Stimulated activated CD4-positive, alpha-beta T cell treated with anti-CD3 and anti-CD28 coated beads, Interleukin-2, amount 100 ng/mL, for 4 hours (primary cell): ENCODE data around the gene PLEKHG4B.
"Not testable (repeated sequence)": the region's sequence is repeated elsewhere in the genome, so short reads cannot be mapped to it uniquely, and the experiment has no call there.

ENCODE experiments used
- DNase-seq: peaks from one replicate; pipeline ENCODE4 v3.0.0-alpha.2; 2020; ENCODE audit warnings: low read depth

The PLEKHG4B gene

GRCh38 chr5:223791-224190 lies 131.8 kb downstream of the PLEKHG4B start:
- no peak for DNase-seq

DNA sequence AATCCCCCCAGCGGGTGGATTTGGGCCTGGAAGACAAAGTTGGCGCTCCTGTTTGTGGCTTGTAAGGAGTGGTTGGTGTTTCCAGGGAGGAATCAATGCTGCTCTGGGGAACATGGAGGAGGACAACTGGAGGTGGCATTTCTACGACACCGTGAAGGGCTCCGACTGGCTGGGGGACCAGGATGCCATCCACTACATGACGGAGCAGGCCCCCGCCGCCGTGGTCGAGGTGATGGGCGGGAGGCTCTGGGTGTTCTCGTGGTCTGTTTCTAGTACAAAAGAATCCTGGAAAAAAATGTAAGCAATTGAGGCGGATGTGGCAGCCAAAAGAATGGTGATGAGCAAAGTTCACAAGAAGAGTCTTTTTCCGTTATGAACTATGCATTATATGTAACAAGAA lies 133.4 kb downstream of the PLEKHG4B start:
- no peak for DNase-seq

DNA sequence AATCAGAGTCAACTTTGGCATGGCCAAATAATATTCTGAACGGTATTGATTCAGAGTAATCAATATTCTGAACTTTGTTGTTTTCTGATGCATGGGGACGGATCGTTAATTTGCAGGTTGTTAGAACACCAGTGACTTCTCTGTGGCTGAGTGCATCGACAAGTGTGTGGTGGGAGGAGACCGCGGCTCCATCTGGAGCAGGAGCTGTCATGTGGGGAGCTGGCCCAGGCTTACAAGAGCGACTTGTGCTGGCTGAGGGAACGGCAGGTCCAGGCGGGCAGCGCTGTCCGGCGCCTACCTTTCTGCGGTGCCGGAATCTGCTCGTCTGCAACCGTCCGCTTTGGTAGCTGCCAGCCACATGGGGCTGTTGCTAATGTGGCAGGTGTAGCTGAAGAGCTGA lies 135.4 kb downstream of the PLEKHG4B start:
- DNase-seq = not testable (repeated sequence)

- DNase-seq = no peak
Observed at GRCh38 chr5:228886-229285, 136.9 kb downstream of the PLEKHG4B start.

- no peak for DNase-seq
Observed at GRCh38 chr5:230711-231110, 138.7 kb downstream of the PLEKHG4B start.

DNA sequence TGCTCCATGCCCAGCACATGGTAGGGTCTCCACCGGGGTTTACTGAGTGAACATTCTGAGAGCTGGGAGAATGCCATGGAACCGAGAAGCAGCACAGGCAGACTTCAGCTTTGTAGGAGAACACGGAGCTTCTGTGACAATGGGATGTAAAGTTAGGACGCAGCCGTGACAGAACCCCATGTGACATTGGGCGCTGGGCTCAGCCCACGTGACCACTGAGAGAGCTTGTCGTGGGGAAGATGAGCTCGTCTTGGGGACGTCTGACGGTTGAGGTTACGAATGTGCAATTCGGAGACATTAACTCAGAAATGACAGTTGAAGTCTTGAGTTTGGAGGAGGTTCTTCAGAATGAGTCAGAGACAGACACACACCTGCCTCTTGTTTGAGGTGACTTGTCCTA lies 139.7 kb downstream of the PLEKHG4B start:
- DNase-seq = no peak

DNA sequence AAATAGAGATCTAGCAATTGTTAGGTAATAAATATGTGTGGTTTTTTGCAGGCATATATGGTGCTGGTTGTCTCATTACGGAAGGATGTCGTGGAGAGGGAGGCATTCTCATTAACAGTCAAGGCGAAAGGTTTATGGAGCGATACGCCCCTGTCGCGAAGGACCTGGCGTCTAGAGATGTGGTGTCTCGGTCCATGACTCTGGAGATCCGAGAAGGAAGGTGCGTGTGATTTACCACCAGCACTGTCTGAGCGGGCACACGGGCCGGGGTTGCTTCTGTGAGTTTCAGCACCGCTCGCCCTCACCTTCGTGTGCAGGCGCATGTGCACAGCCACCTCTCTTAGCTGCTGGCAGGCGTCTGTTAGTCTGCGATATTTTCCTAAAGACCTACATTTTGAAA lies 141.5 kb downstream of the PLEKHG4B start:
- not testable (repeated sequence) for DNase-seq

DNA sequence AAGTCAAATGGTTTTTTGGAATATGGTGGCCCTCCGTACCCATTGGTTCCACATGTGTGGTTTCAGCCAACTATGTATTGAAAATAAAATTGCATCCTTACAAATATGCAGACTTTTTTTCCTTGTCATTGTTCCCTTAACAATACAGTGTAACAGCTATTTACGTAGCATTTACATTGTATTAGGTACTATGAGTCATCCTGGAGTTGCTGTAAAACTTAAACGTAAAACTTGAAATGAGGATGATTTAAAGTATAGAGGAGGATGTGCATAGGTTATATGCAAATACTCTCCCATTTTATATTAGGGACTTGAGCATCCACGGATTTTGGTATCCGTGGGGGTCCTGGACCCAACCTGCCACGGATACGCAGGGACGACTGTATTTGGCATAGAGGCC lies 142.5 kb downstream of the PLEKHG4B start:
- no peak for DNase-seq

DNA sequence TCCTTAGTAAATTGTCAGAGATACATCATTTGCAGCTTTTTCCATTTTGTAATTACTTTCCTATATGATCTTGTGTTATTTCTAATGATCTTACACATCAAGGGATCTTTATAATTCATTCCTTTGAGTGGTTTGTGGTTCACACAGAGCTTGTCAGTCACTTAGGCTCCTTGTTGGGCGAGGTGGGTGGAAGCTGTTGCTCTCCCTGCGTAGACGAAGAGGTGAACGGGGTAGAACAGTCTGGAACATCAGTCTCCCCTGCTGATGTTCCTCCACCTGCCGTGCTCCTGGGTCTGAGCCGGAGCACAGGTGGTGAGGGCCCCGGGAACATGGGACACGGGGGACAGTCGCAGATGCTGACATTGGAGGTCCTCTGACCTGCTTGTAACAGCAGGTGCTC lies 143.6 kb downstream of the PLEKHG4B start:
- DNase-seq = not testable (repeated sequence)

DNA sequence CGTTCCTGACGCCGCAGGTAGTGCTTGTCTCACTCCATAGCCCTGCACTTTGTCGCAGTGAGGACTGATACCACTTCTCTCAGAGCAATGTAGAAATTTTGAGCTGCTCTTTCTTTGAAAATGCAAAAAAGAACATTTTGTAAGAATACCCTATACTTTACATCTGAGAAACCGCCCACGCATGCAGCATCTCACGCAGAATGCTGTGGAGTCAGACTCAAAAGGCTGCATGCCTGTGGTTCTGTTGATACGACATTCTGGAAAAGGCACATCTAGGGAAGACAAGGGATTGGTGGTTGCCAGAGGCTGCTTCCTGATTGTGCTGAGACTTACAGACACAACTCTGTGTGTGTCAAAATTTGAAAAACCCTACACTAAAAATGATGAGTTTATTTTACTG lies 146.0 kb downstream of the PLEKHG4B start:
- not testable (repeated sequence) for DNase-seq
